OCI-LY1 (cell line): Measurements from ENCODE around the gene RPL39.

Source experiments
- H2AFZ ChIP-seq: fragments of 200-600 bp; sonication (generic), shearing (Covaris generic); 2 replicates; pipeline ENCODE4 v1.6.0; 2014; ENCODE audit warnings: antibody characterized with exemption, mild to moderate bottlenecking, low read length
- H3F3A ChIP-seq: fragments of 200-600 bp; sonication (generic), shearing (Covaris generic); 2 replicates; pipeline ENCODE4 v1.6.0; 2014; ENCODE audit warnings: mild to moderate bottlenecking, antibody characterized with exemption, low read length, moderate library complexity; ENCODE audit not compliant: insufficient read depth
- H3K27ac ChIP-seq: fragments of 200-600 bp; sonication (generic); 2 replicates; pipeline ENCODE4 v1.5.1; 2014; ENCODE audit warnings: low read length, mixed run types, mild to moderate bottlenecking, low read depth; ENCODE audit not compliant: poor library complexity, severe bottlenecking
- H3K27me3 ChIP-seq: fragments of 200-600 bp; sonication (generic); 2 replicates; pipeline ENCODE4 v1.6.0; 2014; ENCODE audit warnings: antibody characterized with exemption, mild to moderate bottlenecking, low read length, moderate library complexity; ENCODE audit not compliant: insufficient read depth
- H3K36me3 ChIP-seq: fragments of 200-600 bp; sonication (generic); 2 replicates; pipeline ENCODE4 v1.6.1; 2014; ENCODE audit warnings: mild to moderate bottlenecking, antibody characterized with exemption, low read length, moderate library complexity, mixed read lengths; ENCODE audit not compliant: insufficient read depth
- H3K4me1 ChIP-seq: fragments of 200-600 bp; sonication (generic); 2 replicates; pipeline ENCODE4 v1.5.1; 2014; ENCODE audit warnings: mild to moderate bottlenecking, low read length, moderate library complexity; ENCODE audit not compliant: insufficient read depth, severe bottlenecking
- H3K4me2 ChIP-seq: fragments of 200-600 bp; sonication (generic), shearing (Covaris generic); 2 replicates; pipeline ENCODE4 v1.6.1; 2014; ENCODE audit warnings: low read length
- H3K4me3 ChIP-seq: fragments of 200-600 bp; sonication (generic); 2 replicates; pipeline ENCODE4 v1.5.1; 2014; ENCODE audit warnings: low read length, low read depth, mild to moderate bottlenecking, mixed read lengths; ENCODE audit not compliant: poor library complexity, severe bottlenecking
- H3K79me2 ChIP-seq: fragments of 200-600 bp; shearing (Covaris generic); 2 replicates; pipeline ENCODE4 v1.6.1; 2016; ENCODE audit warnings: mixed run types, low read length, mixed read lengths; ENCODE audit not compliant: insufficient read depth
- H3K9ac ChIP-seq: fragments of 200-600 bp; sonication (generic), shearing (Covaris generic); 2 replicates; pipeline ENCODE4 v1.6.1; 2014; ENCODE audit warnings: mild to moderate bottlenecking, low read length, mixed read lengths
- H3K9me2 ChIP-seq: fragments of 200-600 bp; sonication (generic), shearing (Covaris generic); 2 replicates; pipeline ENCODE4 v1.6.1; 2014; ENCODE audit warnings: low read depth, mild to moderate bottlenecking, low read length, mixed read lengths
- H3K9me3 ChIP-seq: fragments of 200-600 bp; shearing (Covaris generic); 2 replicates; pipeline ENCODE4 v1.6.1; 2014; ENCODE audit warnings: low read length, mixed read lengths
- H4K20me1 ChIP-seq: fragments of 200-600 bp; sonication (generic), shearing (Covaris generic); 2 replicates; pipeline ENCODE4 v1.6.0; 2016; ENCODE audit warnings: mild to moderate bottlenecking, low read length; ENCODE audit not compliant: insufficient read depth
- EZH2 ChIP-seq: fragments of 200-600 bp; sonication (generic), shearing (Covaris generic); IDR thresholded peaks from 2 replicates; pipeline ENCODE4 v1.8.0; 2017; ENCODE audit warnings: borderline replicate concordance, mixed run types, mild to moderate bottlenecking, antibody characterized with exemption, low read length, moderate library complexity, mixed read lengths
- TF ChIP-seq, protein P1 (sequence below): fragments of 200-600 bp; sonication (generic), shearing (Covaris generic); IDR thresholded peaks from 2 replicates; pipeline ENCODE4 v1.5.1; 2017; ENCODE audit warnings: mild to moderate bottlenecking, antibody characterized with exemption, low read length, moderate library complexity, mixed read lengths

The RPL39 gene

DNA sequence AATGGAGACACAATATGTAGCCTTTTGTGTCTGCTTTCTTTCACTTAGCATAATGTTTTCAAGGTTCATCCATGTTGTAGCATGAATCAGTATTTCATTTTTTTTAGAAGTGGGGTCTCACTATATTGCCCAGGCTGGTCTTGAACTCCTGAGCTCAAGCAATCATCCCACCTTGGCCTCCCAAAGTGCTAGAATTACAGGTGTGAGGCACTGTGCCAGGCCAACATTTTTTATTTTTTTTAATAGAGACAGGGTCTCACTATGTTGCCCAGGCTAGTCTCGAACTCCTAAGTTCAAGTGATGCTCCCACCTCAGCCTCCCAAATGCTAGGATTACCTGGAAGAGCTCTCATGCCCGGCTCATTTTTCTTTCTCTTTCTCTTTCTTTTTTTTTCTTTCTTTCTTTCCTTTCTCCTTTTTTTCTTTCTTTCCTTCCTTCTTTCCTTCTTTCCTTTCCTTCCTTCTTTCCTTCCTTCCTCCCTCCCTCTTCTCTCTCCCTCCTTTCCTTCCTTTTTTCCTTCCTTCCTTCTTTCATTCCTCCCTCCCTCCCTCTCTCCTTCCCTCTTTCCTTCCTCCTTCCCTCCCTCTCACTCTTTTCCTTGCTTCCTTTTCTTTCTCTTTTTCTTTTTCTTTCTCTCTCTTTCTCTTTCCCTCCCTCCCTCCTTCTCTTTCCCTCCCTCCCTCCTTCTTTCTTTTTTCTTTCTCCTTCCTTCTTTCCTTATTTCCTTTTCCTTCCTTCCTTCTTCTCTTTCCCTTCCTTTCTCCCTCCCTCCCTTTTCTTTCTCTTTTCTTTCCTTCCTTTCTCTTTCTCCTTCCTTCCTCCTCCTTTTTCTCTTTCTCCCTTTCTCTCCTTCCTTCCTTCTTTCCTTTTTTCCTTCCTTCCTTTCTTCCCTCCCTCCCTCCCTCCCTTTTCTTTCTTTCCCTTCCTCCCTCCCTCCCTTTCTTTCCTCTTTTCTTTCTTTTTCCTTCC is 10.1 kb upstream of the RPL39 start:
- no peaks in the 10 kb centered on the region for H4K20me1 ChIP-seq
- no peak for TF ChIP-seq EZH2
- TF ChIP-seq, protein P1, sequence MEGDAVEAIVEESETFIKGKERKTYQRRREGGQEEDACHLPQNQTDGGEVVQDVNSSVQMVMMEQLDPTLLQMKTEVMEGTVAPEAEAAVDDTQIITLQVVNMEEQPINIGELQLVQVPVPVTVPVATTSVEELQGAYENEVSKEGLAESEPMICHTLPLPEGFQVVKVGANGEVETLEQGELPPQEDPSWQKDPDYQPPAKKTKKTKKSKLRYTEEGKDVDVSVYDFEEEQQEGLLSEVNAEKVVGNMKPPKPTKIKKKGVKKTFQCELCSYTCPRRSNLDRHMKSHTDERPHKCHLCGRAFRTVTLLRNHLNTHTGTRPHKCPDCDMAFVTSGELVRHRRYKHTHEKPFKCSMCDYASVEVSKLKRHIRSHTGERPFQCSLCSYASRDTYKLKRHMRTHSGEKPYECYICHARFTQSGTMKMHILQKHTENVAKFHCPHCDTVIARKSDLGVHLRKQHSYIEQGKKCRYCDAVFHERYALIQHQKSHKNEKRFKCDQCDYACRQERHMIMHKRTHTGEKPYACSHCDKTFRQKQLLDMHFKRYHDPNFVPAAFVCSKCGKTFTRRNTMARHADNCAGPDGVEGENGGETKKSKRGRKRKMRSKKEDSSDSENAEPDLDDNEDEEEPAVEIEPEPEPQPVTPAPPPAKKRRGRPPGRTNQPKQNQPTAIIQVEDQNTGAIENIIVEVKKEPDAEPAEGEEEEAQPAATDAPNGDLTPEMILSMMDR = no peak
- no peaks in the 10 kb centered on the region for H3K9me3 ChIP-seq
- H3K9me2 ChIP-seq = no peaks in the 10 kb centered on the region
- H3K9ac ChIP-seq = no peak overlapping the region
- no peaks in the 10 kb centered on the region for H3K27me3 ChIP-seq
- no peaks in the 10 kb centered on the region for H3K36me3 ChIP-seq
- no peaks in the 10 kb centered on the region for H3F3A ChIP-seq
- H3K4me1 ChIP-seq = no peaks in the 10 kb centered on the region
- no peak overlapping the region for H2AFZ ChIP-seq
- H3K4me2 ChIP-seq = no peak overlapping the region
- H3K4me3 ChIP-seq = no peak overlapping the region
- H3K27ac ChIP-seq = no peak overlapping the region
- no peaks in the 10 kb centered on the region for H3K79me2 ChIP-seq

DNA sequence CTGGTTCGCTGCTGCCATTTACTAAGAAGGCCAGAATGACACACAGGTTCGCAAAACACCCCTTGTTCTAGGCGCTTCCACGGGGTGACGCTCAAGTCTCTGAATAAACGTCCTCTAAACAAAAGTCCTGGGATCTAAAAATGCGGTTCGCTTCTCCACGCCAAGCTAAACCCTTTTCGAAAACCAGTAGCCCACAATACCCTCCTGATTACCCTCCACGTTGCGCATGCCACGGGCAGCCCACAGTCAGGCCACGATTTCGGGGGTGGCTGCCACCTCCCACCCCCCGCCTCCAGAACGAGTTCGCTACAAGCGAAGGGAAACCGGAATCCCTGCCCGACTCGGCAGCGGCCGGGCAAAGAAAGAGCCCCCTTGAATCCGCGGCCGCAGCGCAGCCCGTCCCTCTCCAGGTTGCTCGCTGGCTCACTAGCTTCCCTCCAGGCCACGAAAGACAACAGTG is 423 bp downstream of the RPL39 start:
- peaks cover 50% of the 10 kb centered on the region for H3K36me3 ChIP-seq
- H3K9ac ChIP-seq = peak overlapping the region; percentile 82
- H3F3A ChIP-seq = no peaks in the 10 kb centered on the region
- H3K27ac ChIP-seq = peak overlapping the region; percentile 94
- H2AFZ ChIP-seq = no peak overlapping the region
- H3K9me3 ChIP-seq = no peaks in the 10 kb centered on the region
- H3K4me2 ChIP-seq = peak overlapping the region; percentile 100
- peaks cover 35% of the 10 kb centered on the region for H3K79me2 ChIP-seq
- no peaks in the 10 kb centered on the region for H3K9me2 ChIP-seq
- peaks cover 33% of the 10 kb centered on the region for H3K4me1 ChIP-seq
- H3K27me3 ChIP-seq = no peaks in the 10 kb centered on the region
- peaks cover 3% of the 10 kb centered on the region; the same call in 1 of the 2 replicates for H4K20me1 ChIP-seq
- TF ChIP-seq, protein P1 = no peak; the same call in 1 of the 2 replicates
- no peak for TF ChIP-seq EZH2
- H3K4me3 ChIP-seq = peak overlapping the region; percentile 77

DNA sequence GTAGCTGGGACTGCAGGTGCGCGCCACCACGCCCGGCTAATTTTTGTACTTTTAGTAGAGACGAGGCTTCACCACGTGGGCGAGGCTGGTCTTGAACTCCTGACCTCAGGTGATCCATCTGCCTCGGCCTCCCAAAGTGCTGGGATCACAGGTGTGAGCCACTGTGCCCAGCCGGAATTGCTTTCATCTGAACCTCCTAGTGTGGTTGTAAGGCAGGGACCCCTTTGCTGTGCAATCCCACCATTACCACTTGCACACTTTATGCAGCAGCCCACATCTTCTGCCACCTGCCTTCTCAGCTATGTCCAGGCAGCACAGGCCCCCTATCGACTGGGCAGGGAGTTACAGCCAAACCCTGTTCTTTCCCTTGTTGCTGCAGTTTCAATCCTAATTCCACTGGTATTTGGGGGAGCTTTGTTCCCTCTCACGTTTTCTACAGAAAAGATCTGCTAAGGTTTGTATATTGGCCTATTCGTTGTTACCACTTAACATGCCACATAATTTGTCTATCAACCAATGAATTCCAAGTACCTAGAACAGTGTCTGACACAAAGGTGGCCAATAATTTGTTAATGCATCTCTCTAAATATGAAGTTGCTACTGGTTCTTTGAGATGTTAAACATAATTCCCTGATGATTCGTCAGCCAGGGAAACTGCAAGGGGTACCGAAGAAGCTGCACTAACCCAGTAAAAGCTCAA is 6.5 kb downstream of the RPL39 start:
- TF ChIP-seq, protein P1 = peak; percentile 60
- no peak for TF ChIP-seq EZH2
- Histone ChIP-seq H3K27me3 (no peaks in the 10 kb centered on the region), H4K20me1 (no peaks in the 10 kb centered on the region), H3F3A (no peaks in the 10 kb centered on the region), H3K36me3 (peaks cover 81% of the 10 kb centered on the region), H3K9me2 (no peaks in the 10 kb centered on the region), H3K79me2 (peaks cover 20% of the 10 kb centered on the region), H2AFZ (no peak overlapping the region), H3K9me3 (no peaks in the 10 kb centered on the region), H3K4me2 (no peak overlapping the region), H3K4me3 (no peak overlapping the region), H3K4me1 (peaks cover 25% of the 10 kb centered on the region), H3K27ac (no peak overlapping the region), H3K9ac (no peak overlapping the region)
